Loucy (cell line): Measurements from ENCODE around the gene EFNB2.

Experiments
- H2AFZ ChIP-seq: fragments of 200-600 bp; sonication (generic); 2 replicates; pipeline ENCODE4 v1.6.0; 2016; ENCODE audit warnings: antibody characterized with exemption, mild to moderate bottlenecking, low read length, moderate library complexity
- H3F3A ChIP-seq: fragments of 200-600 bp; 2 replicates; pipeline ENCODE4 v1.6.0; 2016; ENCODE audit warnings: antibody characterized with exemption, low read depth, mild to moderate bottlenecking
- H3K27me3 ChIP-seq: fragments of 200-600 bp; sonication (generic); 2 replicates; pipeline ENCODE4 v1.6.1; 2014; ENCODE audit warnings: low read length, mild to moderate bottlenecking; ENCODE audit not compliant: insufficient read depth, poor library complexity, severe bottlenecking
- H3K36me3 ChIP-seq: fragments of 200-600 bp; sonication (generic); 2 replicates; pipeline ENCODE4 v1.6.1; 2016; ENCODE audit warnings: low read length; ENCODE audit not compliant: insufficient read depth
- H3K4me1 ChIP-seq: fragments of 200-600 bp; sonication (generic); 2 replicates; pipeline ENCODE4 v1.5.1; 2014; ENCODE audit warnings: low read length, mild to moderate bottlenecking; ENCODE audit not compliant: insufficient read depth, poor library complexity, severe bottlenecking
- H3K4me2 ChIP-seq: fragments of 200-600 bp; sonication (generic); 2 replicates; pipeline ENCODE4 v1.6.0; 2014; ENCODE audit warnings: antibody characterized with exemption, low read length, low read depth, mild to moderate bottlenecking; ENCODE audit not compliant: poor library complexity, severe bottlenecking
- H3K4me3 ChIP-seq: fragments of 200-600 bp; sonication (generic); 2 replicates; pipeline ENCODE4 v1.5.1; 2014; ENCODE audit warnings: low read length, mild to moderate bottlenecking, mixed read lengths; ENCODE audit not compliant: poor library complexity, severe bottlenecking
- H3K79me2 ChIP-seq: fragments of 200-600 bp; sonication (generic); 2 replicates; pipeline ENCODE4 v1.6.1; 2014; ENCODE audit warnings: low read length; ENCODE audit not compliant: insufficient read depth
- H3K9ac ChIP-seq: fragments of 200-600 bp; sonication (generic); 2 replicates; pipeline ENCODE4 v1.6.0; 2014; ENCODE audit warnings: mild to moderate bottlenecking, low read depth, low read length, moderate library complexity; ENCODE audit not compliant: poor library complexity, severe bottlenecking
- H3K9me2 ChIP-seq: fragments of 200-600 bp; sonication (generic); replicated peaks from 2 replicates; pipeline ENCODE4 v1.6.1; 2016; ENCODE audit warnings: low read depth, low read length, mixed read lengths
- H3K9me3 ChIP-seq: fragments of 200-600 bp; sonication (generic); 2 replicates; pipeline ENCODE4 v1.6.1; 2014; ENCODE audit warnings: mild to moderate bottlenecking, antibody characterized with exemption, low read length, low read depth; ENCODE audit not compliant: insufficient read depth
- H4K20me1 ChIP-seq: fragments of 200-600 bp; sonication (generic); 2 replicates; pipeline ENCODE4 v1.6.0; 2014; ENCODE audit warnings: antibody characterized with exemption, low read length, mild to moderate bottlenecking; ENCODE audit not compliant: insufficient read depth, poor library complexity, severe bottlenecking
- CTCF ChIP-seq: fragments of 200-600 bp; sonication (generic); conservative IDR thresholded peaks from 2 replicates; pipeline ENCODE4 v1.5.1; 2014; ENCODE audit warnings: mild to moderate bottlenecking, antibody characterized with exemption, low read length
- EZH2phosphoT487 ChIP-seq: fragments of 200-600 bp; IDR thresholded peaks from 2 replicates; pipeline ENCODE4 v1.6.1; 2018; ENCODE audit warnings: antibody characterized with exemption, mild to moderate bottlenecking, moderate library complexity, borderline replicate concordance

Gene EFNB2

GRCh38 chr13:106518512-106518911, 16.9 kb downstream of the EFNB2 start:
- no peaks in the 10 kb centered on the region for H3K79me2 ChIP-seq
- H3K9me3 ChIP-seq = no peaks in the 10 kb centered on the region
- TF ChIP-seq CTCF (no peak), EZH2phosphoT487 (no peak)
- H3K9ac ChIP-seq = no peak overlapping the region
- no peaks in the 10 kb centered on the region for H3F3A ChIP-seq
- no peak overlapping the region for H3K4me3 ChIP-seq
- H2AFZ ChIP-seq = no peak overlapping the region
- no peaks in the 10 kb centered on the region for H4K20me1 ChIP-seq
- no peaks in the 10 kb centered on the region for H3K9me2 ChIP-seq
- no peak overlapping the region for H3K4me2 ChIP-seq
- no peaks in the 10 kb centered on the region for H3K36me3 ChIP-seq
- H3K4me1 ChIP-seq = no peaks in the 10 kb centered on the region
- no peaks in the 10 kb centered on the region for H3K27me3 ChIP-seq

GRCh38 chr13:106517109-106517847, 18.2 kb downstream of the EFNB2 start:
- TF ChIP-seq CTCF (no peak), EZH2phosphoT487 (no peak)
- Histone ChIP-seq H3K36me3 (no peaks in the 10 kb centered on the region), H3K4me3 (no peak overlapping the region), H3K9me2 (no peaks in the 10 kb centered on the region), H3K9ac (no peak overlapping the region), H3K27me3 (no peaks in the 10 kb centered on the region), H3F3A (no peaks in the 10 kb centered on the region), H3K79me2 (no peaks in the 10 kb centered on the region), H3K4me1 (no peaks in the 10 kb centered on the region), H2AFZ (no peak overlapping the region), H3K9me3 (no peaks in the 10 kb centered on the region), H3K4me2 (no peak overlapping the region), H4K20me1 (no peaks in the 10 kb centered on the region)

- Histone ChIP-seq H3K9ac (no peak overlapping the region), H3K27me3 (no peaks in the 10 kb centered on the region), H3K9me3 (no peaks in the 10 kb centered on the region), H4K20me1 (no peaks in the 10 kb centered on the region), H3K36me3 (no peaks in the 10 kb centered on the region), H2AFZ (no peak overlapping the region), H3F3A (no peaks in the 10 kb centered on the region), H3K4me2 (no peak overlapping the region), H3K4me1 (no peaks in the 10 kb centered on the region), H3K4me3 (no peak overlapping the region), H3K9me2 (no peaks in the 10 kb centered on the region), H3K79me2 (no peaks in the 10 kb centered on the region)
- no peak for TF ChIP-seq EZH2phosphoT487
- TF ChIP-seq CTCF = no peak
Measured at GRCh38 chr13:106515635-106516254, 19.7 kb downstream of the EFNB2 start.
